CD14-positive monocyte (primary cell): ENCODE measurements around the gene DIS3L2. TPM values are rescaled to one million over a fixed set of nuclear protein-coding genes. Genes with fewer than 3 reads are reported as not detected.

Source experiments
- DNase-seq, 3 donors: peaks; one replicate each; pipeline ENCODE4 v3.0.0-alpha.2; 2011 to 2022
- H2AFZ ChIP-seq: 2 replicates; pipeline ENCODE4 v1.6.0; 2012; ENCODE audit warnings: mild to moderate bottlenecking, low read depth, low read length, inconsistent platforms; ENCODE audit not compliant: insufficient read depth, poor library complexity, severe bottlenecking
- H3K27ac ChIP-seq, 2 donors: 1 replicate in 1 of 2; 2 replicates in 1 of 2; pipeline ENCODE4 v1.5.1; 2012 to 2013; ENCODE audit warnings: low read length in 2 of 2, control low read depth in 1 of 2, inconsistent platforms in 1 of 2, low read depth in 1 of 2, mild to moderate bottlenecking in 1 of 2
- H3K27me3 ChIP-seq, 2 donors: one replicate each; pipeline versions ENCODE4 v1.6.0 to v1.6.1; 2011 to 2013; ENCODE audit warnings: low read length in 2 of 2; ENCODE audit not compliant: control insufficient read depth in 2 of 2, insufficient read depth in 2 of 2
- H3K36me3 ChIP-seq, 2 donors: replicated peaks in 1 of 2; 1 replicate in 1 of 2; 2 replicates in 1 of 2; pipeline versions ENCODE4 v1.5.1 to v1.6.1; 2012 to 2013; ENCODE audit warnings: low read length in 2 of 2, control low read depth in 1 of 2, inconsistent platforms in 1 of 2, mild to moderate bottlenecking in 1 of 2; ENCODE audit not compliant: insufficient read depth in 2 of 2, control insufficient read depth in 1 of 2
- H3K4me1 ChIP-seq, 2 donors: 1 replicate in 1 of 2; 2 replicates in 1 of 2; pipeline versions ENCODE4 v1.5.1 to v1.6.1; 2012 to 2013; ENCODE audit warnings: low read length in 2 of 2, control low read depth in 1 of 2, inconsistent platforms in 1 of 2, mild to moderate bottlenecking in 1 of 2, moderate library complexity in 1 of 2; ENCODE audit not compliant: insufficient read depth in 2 of 2, control insufficient read depth in 1 of 2
- H3K4me2 ChIP-seq: replicated peaks from 2 replicates; pipeline ENCODE3; 2012; ENCODE audit warnings: low read length, moderate library complexity, mild to moderate bottlenecking; ENCODE audit not compliant: poor library complexity, severe bottlenecking; ENCODE audit errors: extremely low read depth
- H3K4me3 ChIP-seq, 3 experiments: fragments of 200-600 bp in 1 of 3; sonication (generic) in 1 of 3; replicated peaks in 1 of 3; 1 replicate in 2 of 3; 2 replicates in 1 of 3; pipeline ENCODE4 v1.5.1; 2011 to 2013; ENCODE audit warnings: low read length in 3 of 3, mild to moderate bottlenecking in 3 of 3, control low read depth in 2 of 3, low read depth in 2 of 3, inconsistent platforms in 1 of 3, moderate library complexity in 1 of 3
- H3K79me2 ChIP-seq: 2 replicates; pipeline ENCODE4 v1.6.0; 2012; ENCODE audit warnings: mild to moderate bottlenecking, control low read depth, inconsistent platforms, low read length, moderate library complexity; ENCODE audit not compliant: insufficient read depth
- H3K9ac ChIP-seq: 2 replicates; pipeline ENCODE4 v1.6.0; 2017; ENCODE audit warnings: low read length, mild to moderate bottlenecking; ENCODE audit not compliant: insufficient read depth, poor library complexity, severe bottlenecking
- H3K9me3 ChIP-seq, 2 donors: replicated peaks in 1 of 2; 1 replicate in 1 of 2; 2 replicates in 1 of 2; pipeline versions ENCODE4 v1.5.1 to v1.6.1; 2012 to 2013; ENCODE audit warnings: low read length in 2 of 2, control low read depth in 1 of 2; ENCODE audit not compliant: control insufficient read depth in 1 of 2, insufficient read depth in 1 of 2
- H4K20me1 ChIP-seq: 2 replicates; pipeline ENCODE4 v1.6.0; 2012; ENCODE audit warnings: mild to moderate bottlenecking, low read length, control low read depth, moderate library complexity; ENCODE audit not compliant: insufficient read depth
- H3K27ac Mint-ChIP-seq, 7 donors: one replicate each; pipeline ENCODE4 v1.8.0; 2020; ENCODE audit warnings: mild to moderate bottlenecking in 7 of 7, mixed read lengths in 7 of 7, moderate library complexity in 6 of 7, inconsistent platforms in 2 of 7
- H3K27me3 Mint-ChIP-seq, 3 donors: one replicate each; pipeline ENCODE4 v1.8.0; 2021 to 2022; ENCODE audit warnings: low read depth in 3 of 3, mild to moderate bottlenecking in 3 of 3, mixed read lengths in 3 of 3, moderate library complexity in 3 of 3, inconsistent platforms in 1 of 3
- H3K36me3 Mint-ChIP-seq, 2 donors: one replicate each; pipeline ENCODE4 v1.8.0; 2020; ENCODE audit warnings: mixed read lengths in 2 of 2, inconsistent platforms in 1 of 2, mild to moderate bottlenecking in 1 of 2
- H3K4me1 Mint-ChIP-seq: one replicate; pipeline ENCODE4 v1.8.0; 2020; ENCODE audit warnings: mild to moderate bottlenecking, mixed read lengths
- H3K4me3 Mint-ChIP-seq, 2 donors: one replicate each; pipeline ENCODE4 v1.8.0; 2020; ENCODE audit warnings: mild to moderate bottlenecking in 2 of 2, mixed read lengths in 2 of 2, moderate library complexity in 1 of 2
- H3K9me3 Mint-ChIP-seq, 7 donors: one replicate each; pipeline ENCODE4 v1.8.0; 2020 to 2022; ENCODE audit warnings: mixed read lengths in 7 of 7, mild to moderate bottlenecking in 6 of 7, moderate library complexity in 6 of 7, inconsistent platforms in 2 of 7
- WGBS: methylation state at CpG from one replicate; pipeline ENCODE4 v1.1.5; 2013; ENCODE audit warnings: missing lambda C conversion rate; ENCODE audit not compliant: insufficient coverage; 5-methylcytosine and 5-hydroxymethylcytosine counted together
- intact Hi-C, 2 donors: fragments of 100-400 bp; cut with micrococcal nuclease; formaldehyde crosslinking; loops; one replicate each; pipeline versions ENCODE4 v1.15.0 to v1.15.1; 2023
- polyA plus RNA-seq, 3 donors: library from polyadenylated mRNA; depleted of rRNA in 1 of 3; unstranded in 2 of 3; stranded (reverse) in 1 of 3; fragments of 300-500 nt in 2 of 3; fragments of >200 nt in 1 of 3; fragmentation: Illumina TruSeq in 2 of 3; gene quantifications; 1 replicate in 2 of 3; 2 replicates in 1 of 3; pipeline ENCODE4 v1.2.3, GENCODE V29; 2012 to 2021
- TF ChIP-seq, protein P1 (sequence below): fragments of 200-600 bp; IDR thresholded peaks from one replicate; pipeline ENCODE4 v1.8.0; 2022; ENCODE audit warnings: antibody characterized with exemption, mild to moderate bottlenecking

Gene DIS3L2
- polyA plus RNA-seq, 3 donors = 6.0 to 21.7 (median 6.4) TPM

DNA sequence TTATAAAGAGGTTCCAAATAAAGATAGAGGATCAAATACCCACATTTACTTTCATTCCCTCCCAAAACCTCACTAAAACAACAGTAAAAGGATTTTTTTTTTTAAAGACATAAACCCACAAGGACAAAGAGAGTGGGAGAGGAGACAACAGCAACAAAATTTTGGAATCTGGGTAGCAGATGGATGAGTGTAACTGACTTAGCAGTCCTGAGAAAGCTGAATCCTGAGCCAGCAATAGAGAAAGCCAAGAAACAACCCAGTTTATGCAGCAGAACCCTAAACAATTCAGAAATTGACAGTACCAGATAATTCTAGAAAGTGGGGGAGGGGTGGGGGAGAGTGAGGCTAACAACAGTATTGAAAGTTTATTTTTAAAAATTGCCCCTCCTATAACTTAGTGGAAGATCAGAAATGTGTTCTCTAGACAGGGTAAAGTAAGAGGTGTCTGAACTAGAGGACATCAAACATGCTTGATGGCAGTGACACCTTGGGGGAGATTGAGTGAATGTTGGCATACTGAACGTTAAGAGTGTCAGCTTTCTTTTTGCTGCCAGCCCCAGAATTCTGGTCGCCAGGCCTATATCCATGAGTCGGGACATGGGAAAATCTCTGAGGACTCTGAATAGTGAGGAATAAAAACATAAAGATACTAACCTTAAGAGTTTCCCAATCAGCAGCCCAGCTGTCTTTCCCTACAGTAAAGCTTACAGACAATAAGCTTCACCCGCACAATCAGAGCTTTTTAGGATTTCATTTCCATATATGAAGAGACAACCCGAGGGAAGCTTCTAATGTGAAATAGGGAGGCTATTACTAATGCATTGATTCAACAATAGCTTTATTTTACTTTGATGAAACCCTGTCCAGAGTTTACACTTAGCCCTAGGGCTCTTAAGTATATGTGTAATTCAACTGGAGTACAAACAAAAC lies 289.0 kb downstream of the DIS3L2 start:
- no peaks in the 10 kb centered on the region for H3K4me1 ChIP-seq
- no peak overlapping the region for H2AFZ ChIP-seq
- no peak overlapping the region for H3K27ac ChIP-seq
- no peak overlapping the region for H3K4me3 Mint-ChIP-seq
- no peak overlapping the region for H3K9ac ChIP-seq
- no peaks in the 10 kb centered on the region for H3K9me3 ChIP-seq
- WGBS = no CpG with 5 or more reads among the region's 5 CpGs
- DNase-seq = no peak
- H3K79me2 ChIP-seq = no peaks in the 10 kb centered on the region
- H3K36me3 ChIP-seq = peaks cover 6 to 31% of the 10 kb centered on the region in 2 donors
- no peak overlapping the region for H3K4me3 ChIP-seq
- H3K9me3 Mint-ChIP-seq = no peaks in the 10 kb centered on the region
- H3K36me3 Mint-ChIP-seq = peaks cover 31 to 43% of the 10 kb centered on the region in 2 donors
- H4K20me1 ChIP-seq = no peaks in the 10 kb centered on the region
- no peak overlapping the region for H3K4me2 ChIP-seq
- H3K27me3 ChIP-seq = no peaks in the 10 kb centered on the region
- H3K27ac Mint-ChIP-seq = peak overlapping the region in 1 of 7 donors; percentile 27
- intact Hi-C loops = no loop called here
- TF ChIP-seq, protein P1, sequence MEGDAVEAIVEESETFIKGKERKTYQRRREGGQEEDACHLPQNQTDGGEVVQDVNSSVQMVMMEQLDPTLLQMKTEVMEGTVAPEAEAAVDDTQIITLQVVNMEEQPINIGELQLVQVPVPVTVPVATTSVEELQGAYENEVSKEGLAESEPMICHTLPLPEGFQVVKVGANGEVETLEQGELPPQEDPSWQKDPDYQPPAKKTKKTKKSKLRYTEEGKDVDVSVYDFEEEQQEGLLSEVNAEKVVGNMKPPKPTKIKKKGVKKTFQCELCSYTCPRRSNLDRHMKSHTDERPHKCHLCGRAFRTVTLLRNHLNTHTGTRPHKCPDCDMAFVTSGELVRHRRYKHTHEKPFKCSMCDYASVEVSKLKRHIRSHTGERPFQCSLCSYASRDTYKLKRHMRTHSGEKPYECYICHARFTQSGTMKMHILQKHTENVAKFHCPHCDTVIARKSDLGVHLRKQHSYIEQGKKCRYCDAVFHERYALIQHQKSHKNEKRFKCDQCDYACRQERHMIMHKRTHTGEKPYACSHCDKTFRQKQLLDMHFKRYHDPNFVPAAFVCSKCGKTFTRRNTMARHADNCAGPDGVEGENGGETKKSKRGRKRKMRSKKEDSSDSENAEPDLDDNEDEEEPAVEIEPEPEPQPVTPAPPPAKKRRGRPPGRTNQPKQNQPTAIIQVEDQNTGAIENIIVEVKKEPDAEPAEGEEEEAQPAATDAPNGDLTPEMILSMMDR = no peak
- no peaks in the 10 kb centered on the region for H3K4me1 Mint-ChIP-seq
- peaks cover 0 to 2% (median 0%) of the 10 kb centered on the region in 3 donors for H3K27me3 Mint-ChIP-seq

DNA sequence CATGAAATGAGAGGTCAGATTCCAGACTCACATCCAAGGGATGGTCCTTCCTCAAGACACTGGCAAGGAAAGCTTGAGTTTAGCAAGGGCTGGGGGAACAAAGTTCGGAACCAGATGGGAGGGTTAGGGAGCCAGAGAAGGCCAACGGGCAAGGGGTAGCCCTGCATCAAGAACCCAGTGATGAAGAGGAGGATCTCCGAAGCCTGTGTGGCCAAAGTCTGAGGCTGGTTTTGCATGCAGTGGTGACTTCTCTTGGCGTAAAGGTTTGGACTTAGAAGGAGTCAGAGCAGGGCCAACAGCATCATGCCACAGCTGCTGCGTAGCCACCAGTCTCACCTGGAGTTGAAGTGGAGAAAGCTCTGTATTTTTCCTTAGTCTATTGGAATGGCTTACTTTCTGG lies 293.5 kb downstream of the DIS3L2 start:
- Mint-ChIP-seq H3K4me3 (no peak overlapping the region), H3K27ac (peak overlapping the region in 2 of 7 donors; percentile 33 to 50), H3K27me3 (no peaks in the 10 kb centered on the region), H3K4me1 (no peaks in the 10 kb centered on the region), H3K9me3 (no peaks in the 10 kb centered on the region), H3K36me3 (peaks cover 33 to 42% of the 10 kb centered on the region in 2 donors)
- Histone ChIP-seq H3K4me2 (no peak overlapping the region), H3K9ac (no peak overlapping the region), H3K4me1 (no peaks in the 10 kb centered on the region), H3K27me3 (no peaks in the 10 kb centered on the region), H3K9me3 (no peaks in the 10 kb centered on the region), H3K79me2 (no peaks in the 10 kb centered on the region), H3K4me3 (no peak overlapping the region), H2AFZ (no peak overlapping the region), H3K36me3 (peaks cover 0 to 17% of the 10 kb centered on the region in 2 donors), H4K20me1 (no peaks in the 10 kb centered on the region), H3K27ac (no peak overlapping the region)
- TF ChIP-seq, protein P1 = no peak
- intact Hi-C loops = no loop called here
- DNase-seq = no peak
- 99% methylated on average over 4 of the region's 5 CpGs for WGBS
